ENCODE measurements around the gene NOTO. TPM values are rescaled to one million over a fixed set of nuclear protein-coding genes. Genes with fewer than 3 reads are reported as not detected.

NOTO gene
- total and polyA plus RNA-seq, 2 donors (not counting 1 experiment from before 2014, with no cell fraction given) = not detected

GRCh38 chr2:73215254-73215653 lies 12.9 kb downstream of the NOTO start:
- H2AFZ ChIP-seq (ENCODE audit: insufficient read depth, low read depth, low read length, poor library complexity, severe bottlenecking) = peak overlapping the region; percentile 91
- peak overlapping the region; percentile 94 for H3K4me2 ChIP-seq (replicated peaks; ENCODE audit: low read depth, low read length, poor library complexity, severe bottlenecking)
- peaks cover 43% of the 10 kb centered on the region for H3K79me2 ChIP-seq (ENCODE audit: control insufficient read depth, insufficient read depth, low read length)
- ATAC-seq (ENCODE audit: low read depth) (no peak), DNase-seq (no peak)
- TF ChIP-seq EZH2 (IDR thresholded peaks at IDR 0.05; ENCODE audit: borderline replicate concordance, insufficient read depth, low read depth, low read length, poor library complexity, severe bottlenecking) (no peak), CTCF (IDR thresholded peaks at IDR 0.05) (no peak)
- ChIA-PET POLR2A (interaction anchor here (0.5 to 1.3 kb wide), 2 partner anchors 18 to 25 kb away, joined by 4 to 9 read pairs; partner anchors contain the start of gene PRADC1), CTCF (interaction anchor here (1.0 to 2.1 kb wide), 3 partner anchors 38 to 223 kb away, joined by 3 to 7 read pairs (median 6); no protein-coding TSS in a partner anchor)
- Mint-ChIP-seq H3K9me3 (ENCODE audit: insufficient read depth) (no peaks in the 10 kb centered on the region), H3K27me3 (peaks cover 2% of the 10 kb centered on the region), H3K27ac (peak overlapping the region; percentile 86), H3K4me1 (peaks cover 31% of the 10 kb centered on the region), H3K4me3 (peak overlapping the region; percentile 88)
- H3K4me1 ChIP-seq (ENCODE audit: control insufficient read depth in 2 of 2, insufficient read depth in 2 of 2, low read length in 2 of 2) = peaks cover 17 to 22% of the 10 kb centered on the region in 2 donors
- H3K27ac ChIP-seq (ENCODE audit: low read length in 2 of 2) = no peak overlapping the region
- intact Hi-C loops (cut with micrococcal nuclease) = no loop called here
- no peaks in the 10 kb centered on the region for H3K27me3 ChIP-seq (replicated peaks in 1 of 4; ENCODE audit: control extremely low read depth in 1 of 4, control insufficient read depth in 3 of 4, insufficient read depth in 4 of 4, low read length in 3 of 4)
- H3K4me3 ChIP-seq (ENCODE audit: control extremely low read depth in 1 of 5, extremely low read depth in 1 of 5, insufficient read depth in 1 of 5, low read depth in 2 of 5, low read length in 4 of 5) = peak overlapping the region in 1 of 5 experiments; percentile 93
- no peaks in the 10 kb centered on the region for H3K9me3 ChIP-seq (ENCODE audit: control extremely low read depth in 1 of 3, control insufficient read depth in 2 of 3, insufficient read depth in 1 of 3, low read length in 2 of 3)
- peaks cover 10% of the 10 kb centered on the region for H4K20me1 ChIP-seq (ENCODE audit: control insufficient read depth, insufficient read depth, low read length, poor library complexity, severe bottlenecking)
- 96% methylated on average over 3 of the region's 4 CpGs for WGBS (ENCODE audit: insufficient coverage)
- H3K36me3 ChIP-seq (replicated peaks in 1 of 2; ENCODE audit: control extremely low read depth in 1 of 2, control insufficient read depth in 1 of 2, extremely low read depth in 1 of 2, insufficient read depth in 2 of 2, low read length in 1 of 2) = peaks cover 0 to 11% of the 10 kb centered on the region in 2 experiments
- H3K9ac ChIP-seq (ENCODE audit: low read length) = no peak overlapping the region

- 100% methylated on average over 1 of the region's 5 CpGs for WGBS (ENCODE audit: insufficient coverage)
- intact Hi-C loops (cut with micrococcal nuclease) = no loop called here
- POLR2A ChIA-PET = no interaction called here
- no peak for ATAC-seq (ENCODE audit: low read depth)
- peaks cover 10% of the 10 kb centered on the region for H4K20me1 ChIP-seq (ENCODE audit: control insufficient read depth, insufficient read depth, low read length, poor library complexity, severe bottlenecking)
- H3K79me2 ChIP-seq (ENCODE audit: control insufficient read depth, insufficient read depth, low read length) = peaks cover 39% of the 10 kb centered on the region
- Mint-ChIP-seq H3K9me3 (ENCODE audit: insufficient read depth) (no peaks in the 10 kb centered on the region), H3K4me1 (peaks cover 31% of the 10 kb centered on the region), H3K27me3 (no peaks in the 10 kb centered on the region), H3K27ac (no peak overlapping the region), H3K4me3 (no peak overlapping the region)
- no peak overlapping the region for H3K4me3 ChIP-seq (ENCODE audit: control extremely low read depth in 1 of 5, extremely low read depth in 1 of 5, insufficient read depth in 1 of 5, low read depth in 2 of 5, low read length in 4 of 5)
- no peaks in the 10 kb centered on the region for H3K27me3 ChIP-seq (replicated peaks in 1 of 4; ENCODE audit: control extremely low read depth in 1 of 4, control insufficient read depth in 3 of 4, insufficient read depth in 4 of 4, low read length in 3 of 4)
- no peak overlapping the region for H3K27ac ChIP-seq (ENCODE audit: low read length in 2 of 2)
- no peak overlapping the region for H3K9ac ChIP-seq (ENCODE audit: low read length)
- peaks cover 17 to 21% of the 10 kb centered on the region in 2 donors for H3K4me1 ChIP-seq (ENCODE audit: control insufficient read depth in 2 of 2, insufficient read depth in 2 of 2, low read length in 2 of 2)
- CTCF ChIA-PET = no interaction called here
- H2AFZ ChIP-seq (ENCODE audit: insufficient read depth, low read depth, low read length, poor library complexity, severe bottlenecking) = no peak overlapping the region
- TF ChIP-seq EZH2 (IDR thresholded peaks at IDR 0.05; ENCODE audit: borderline replicate concordance, insufficient read depth, low read depth, low read length, poor library complexity, severe bottlenecking) = no peak
- TF ChIP-seq CTCF (IDR thresholded peaks at IDR 0.05) = no peak
- no peaks in the 10 kb centered on the region for H3K9me3 ChIP-seq (ENCODE audit: control extremely low read depth in 1 of 3, control insufficient read depth in 2 of 3, insufficient read depth in 1 of 3, low read length in 2 of 3)
- peaks cover 0 to 30% of the 10 kb centered on the region in 2 experiments for H3K36me3 ChIP-seq (replicated peaks in 1 of 2; ENCODE audit: control extremely low read depth in 1 of 2, control insufficient read depth in 1 of 2, extremely low read depth in 1 of 2, insufficient read depth in 2 of 2, low read length in 1 of 2)
- no peak for DNase-seq
- no peak overlapping the region for H3K4me2 ChIP-seq (replicated peaks; ENCODE audit: low read depth, low read length, poor library complexity, severe bottlenecking)
Measured at GRCh38 chr2:73217160-73217559, 14.8 kb downstream of the NOTO start.

All from B cell (primary cell).